GM20000 (cell line): ENCODE results near the gene AGPAT4.

Source experiments
- DNase-seq: peaks from one replicate; pipeline ENCODE4 v3.0.0; 2012; ENCODE audit warnings: low spot score
- TF ChIP-seq, protein P1 (sequence below): IDR thresholded peaks from 2 replicates; pipeline ENCODE4 v1.5.1; 2012; ENCODE audit warnings: mild to moderate bottlenecking, control low read depth; ENCODE audit errors: extremely low read depth, missing control alignments

Gene AGPAT4

DNA sequence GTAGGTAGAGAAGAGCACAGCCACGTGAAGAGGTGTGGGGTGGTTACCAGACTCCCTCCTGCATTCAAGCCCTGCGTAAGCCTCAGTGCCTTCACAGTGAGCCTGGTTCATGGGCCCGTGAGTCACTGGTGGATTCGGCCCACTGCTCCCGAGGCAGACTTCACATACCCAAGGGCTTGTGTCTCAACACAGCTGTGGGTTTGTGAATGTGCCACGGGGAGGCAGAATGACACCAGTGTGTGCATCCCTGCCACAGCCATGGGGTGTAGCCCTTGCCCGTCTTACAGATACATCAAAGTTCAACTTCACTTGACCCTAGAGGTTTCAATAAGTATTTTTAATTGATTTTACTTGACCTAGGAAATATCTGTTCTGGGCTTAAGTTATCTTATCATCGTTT lies 173.8 kb downstream of the AGPAT4 start:
- no peak for DNase-seq

DNA sequence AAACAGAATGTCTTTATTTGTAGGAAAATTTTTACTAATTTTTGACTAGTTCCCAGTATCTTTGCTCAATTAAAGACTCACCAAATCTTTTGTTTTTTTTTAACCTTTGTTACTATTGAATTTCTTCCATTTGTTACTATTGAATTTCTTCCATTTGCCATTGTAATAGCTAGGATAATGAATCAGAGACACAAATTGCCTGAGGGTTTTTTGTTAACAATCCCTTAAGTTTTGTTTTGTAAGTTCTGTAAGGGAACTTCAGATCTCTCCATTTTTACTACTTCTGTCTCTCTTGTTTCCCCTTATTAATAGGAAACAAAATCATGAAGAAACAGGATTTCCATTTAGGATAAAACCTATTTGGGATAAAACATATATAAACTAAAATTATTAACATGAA lies 177.9 kb downstream of the AGPAT4 start:
- TF ChIP-seq, protein P1, sequence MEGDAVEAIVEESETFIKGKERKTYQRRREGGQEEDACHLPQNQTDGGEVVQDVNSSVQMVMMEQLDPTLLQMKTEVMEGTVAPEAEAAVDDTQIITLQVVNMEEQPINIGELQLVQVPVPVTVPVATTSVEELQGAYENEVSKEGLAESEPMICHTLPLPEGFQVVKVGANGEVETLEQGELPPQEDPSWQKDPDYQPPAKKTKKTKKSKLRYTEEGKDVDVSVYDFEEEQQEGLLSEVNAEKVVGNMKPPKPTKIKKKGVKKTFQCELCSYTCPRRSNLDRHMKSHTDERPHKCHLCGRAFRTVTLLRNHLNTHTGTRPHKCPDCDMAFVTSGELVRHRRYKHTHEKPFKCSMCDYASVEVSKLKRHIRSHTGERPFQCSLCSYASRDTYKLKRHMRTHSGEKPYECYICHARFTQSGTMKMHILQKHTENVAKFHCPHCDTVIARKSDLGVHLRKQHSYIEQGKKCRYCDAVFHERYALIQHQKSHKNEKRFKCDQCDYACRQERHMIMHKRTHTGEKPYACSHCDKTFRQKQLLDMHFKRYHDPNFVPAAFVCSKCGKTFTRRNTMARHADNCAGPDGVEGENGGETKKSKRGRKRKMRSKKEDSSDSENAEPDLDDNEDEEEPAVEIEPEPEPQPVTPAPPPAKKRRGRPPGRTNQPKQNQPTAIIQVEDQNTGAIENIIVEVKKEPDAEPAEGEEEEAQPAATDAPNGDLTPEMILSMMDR: no peak
- no peak for DNase-seq

More for the DNA sequence above, 173.8 kb downstream of the AGPAT4 start:
- TF ChIP-seq, protein P1: no peak

DNA sequence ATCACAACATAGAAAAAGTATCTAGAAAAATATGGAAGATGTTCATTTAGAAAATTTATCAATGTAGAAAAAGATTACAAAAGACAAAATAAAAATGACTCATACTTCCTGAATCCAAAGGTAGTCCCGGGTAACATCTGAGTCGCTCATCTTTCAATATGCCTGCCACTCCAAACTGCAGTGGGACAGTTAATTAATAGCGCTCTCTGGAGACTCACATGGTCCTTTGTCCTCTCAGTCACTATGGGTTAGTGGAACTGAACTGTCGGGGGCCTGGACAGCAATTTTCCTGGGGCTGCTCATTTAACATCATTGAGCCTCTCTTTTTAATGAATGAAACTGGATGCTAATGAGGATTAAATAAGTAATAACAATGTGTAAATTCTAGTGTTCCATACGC lies 178.9 kb downstream of the AGPAT4 start:
- no peak for DNase-seq
- TF ChIP-seq, protein P1: no peak

DNA sequence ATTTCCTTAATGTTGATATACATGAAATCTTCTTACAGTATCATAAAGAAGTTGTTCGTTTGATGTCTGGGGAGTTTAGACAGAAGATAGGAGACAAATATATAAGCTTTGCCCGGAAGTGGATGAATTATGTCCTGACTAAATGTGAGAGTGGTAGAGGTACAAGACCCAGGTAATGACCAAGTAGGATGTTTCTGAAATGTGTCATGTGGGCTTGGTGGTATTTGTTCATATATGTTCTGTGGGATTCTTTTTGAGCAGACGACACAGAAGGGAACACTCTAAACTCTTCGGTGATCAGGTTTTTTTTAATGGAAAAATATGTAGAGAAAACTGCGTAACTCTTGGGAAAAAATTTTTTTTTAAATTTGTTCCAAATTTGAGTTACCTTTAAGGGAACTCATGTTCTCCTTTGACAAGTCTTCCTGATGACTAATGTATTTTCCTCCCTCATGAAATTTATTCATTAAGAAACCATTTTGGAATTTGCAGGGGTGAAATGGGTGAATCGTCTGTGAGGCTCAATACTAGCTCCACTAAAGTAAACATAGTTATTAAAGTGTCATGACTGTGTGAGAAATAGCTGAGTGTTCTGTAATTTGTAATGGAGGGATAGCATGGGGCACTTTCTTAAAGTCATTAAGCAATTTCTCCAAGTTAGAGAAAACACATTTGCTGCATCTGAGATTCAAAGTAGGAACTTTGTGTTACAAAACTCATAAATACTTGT lies 181.7 kb downstream of the AGPAT4 start:
- DNase-seq: no peak
- TF ChIP-seq, protein P1: no peak

DNA sequence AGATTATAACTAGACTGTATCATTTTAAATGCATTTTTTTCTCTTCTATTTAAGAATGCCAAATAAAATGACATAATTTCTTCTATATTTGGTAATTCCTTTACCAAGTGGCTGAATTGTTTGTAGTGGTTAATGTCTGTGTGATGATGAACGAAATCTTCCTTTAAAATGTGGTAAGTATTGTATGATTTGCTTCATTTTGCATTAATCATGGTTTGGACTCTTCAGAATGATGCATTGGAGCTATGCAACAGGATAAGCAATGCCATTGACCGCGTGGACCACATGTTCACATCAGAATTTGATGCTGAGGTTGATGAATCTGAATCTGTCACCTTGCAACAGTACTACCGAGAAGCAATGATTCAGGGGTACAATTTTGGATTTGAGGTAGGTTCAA lies 182.7 kb downstream of the AGPAT4 start:
- TF ChIP-seq, protein P1: no peak
- no peak for DNase-seq

DNA sequence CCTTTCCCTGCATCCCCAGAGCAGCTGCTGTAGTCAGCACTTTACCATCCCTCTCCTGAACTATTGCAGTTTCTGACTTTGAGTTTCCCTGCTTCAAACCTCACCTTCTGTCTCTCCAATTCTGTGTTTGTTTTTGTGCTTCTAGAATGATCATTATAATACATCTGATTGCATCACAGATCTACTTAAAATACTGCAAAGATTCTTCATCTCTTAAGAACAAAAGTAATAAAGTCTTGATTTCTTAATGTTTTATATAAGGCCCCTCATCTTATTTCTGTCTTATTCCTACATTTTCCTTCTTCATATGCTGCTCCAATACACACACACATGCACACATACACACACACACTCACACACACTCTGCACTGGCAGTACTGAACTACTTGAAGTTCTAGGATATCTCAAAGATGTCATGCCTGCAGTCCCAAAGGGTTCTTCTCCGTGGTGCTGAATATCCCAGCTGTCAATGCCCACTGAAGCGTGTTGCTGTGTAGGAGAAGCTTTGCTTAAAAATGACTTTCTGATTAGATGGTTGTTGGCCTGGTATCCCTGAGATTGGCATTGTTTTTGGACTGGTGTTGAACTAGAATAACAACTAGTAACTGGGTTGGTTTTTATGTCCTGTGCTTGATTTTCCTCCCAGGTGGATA lies 185.1 kb downstream of the AGPAT4 start:
- DNase-seq: no peak
- TF ChIP-seq, protein P1: no peak

DNA sequence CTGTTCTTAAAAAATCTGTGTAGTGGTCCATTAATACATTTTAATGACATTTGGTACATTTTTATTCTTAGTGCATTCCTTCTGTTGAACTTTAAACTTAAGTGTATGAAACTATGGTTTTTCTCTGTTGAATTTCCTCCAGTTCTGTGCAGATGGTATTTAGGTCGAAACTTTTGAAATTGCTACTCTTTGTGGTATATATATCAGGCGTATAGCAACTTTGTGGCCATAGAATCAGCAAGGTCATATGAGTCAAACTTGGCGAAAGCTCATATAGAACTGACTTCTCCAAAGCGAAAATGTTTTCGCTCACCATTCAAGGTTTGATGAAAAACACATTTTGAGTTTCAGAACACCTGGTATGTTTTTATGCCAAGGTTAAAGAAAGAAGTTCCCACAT lies 188.6 kb downstream of the AGPAT4 start:
- no peak for DNase-seq
- TF ChIP-seq, protein P1: no peak
